DMS53 (cell line): ENCODE results near the gene CLEC5A.
"Not testable (repeated sequence)": the region's sequence is repeated elsewhere in the genome, so short reads cannot be mapped to it uniquely, and the experiment has no call there.

Experiments used
- DNase-seq: peaks from one replicate; lab custom pipeline; 2025; lab: John Stamatoyannopoulos, UW

The CLEC5A gene

GRCh38 chr7:141946796-141947195, at the start of gene CLEC5A:
CLEC5A (minus strand) TSS chr7:141946974; CDS start chr7:141946292, 682 bp downstream.
- no peak for DNase-seq

- DNase-seq, result no peak
Measured at GRCh38 chr7:141993354-141993753, 46.6 kb upstream of the CLEC5A start.

- DNase-seq, result no peak
Measured at GRCh38 chr7:141992688-141993087, 45.9 kb upstream of the CLEC5A start.

DNA sequence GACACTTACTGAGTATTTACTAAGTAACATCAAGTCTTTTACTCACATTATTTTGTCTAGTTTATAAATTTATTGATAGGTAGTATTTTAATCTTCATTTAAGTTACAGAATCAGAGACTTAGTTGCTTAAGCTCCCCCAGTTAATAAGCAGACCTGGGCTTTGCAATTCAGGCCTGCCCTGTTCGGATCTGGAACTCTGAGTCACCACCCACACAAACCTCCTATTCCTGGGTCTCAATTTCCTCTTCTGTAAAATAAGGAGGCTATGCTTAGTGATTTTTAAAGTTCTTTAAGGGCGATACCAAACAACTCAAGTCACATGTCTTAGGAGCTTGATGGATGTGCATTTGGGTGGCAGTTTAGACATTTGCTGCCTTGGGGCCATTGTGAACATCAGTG, 45.4 kb upstream of the CLEC5A start:
- DNase-seq, result no peak

- DNase-seq, result no peak
Measured at GRCh38 chr7:141991140-141991539, 44.4 kb upstream of the CLEC5A start.

DNA sequence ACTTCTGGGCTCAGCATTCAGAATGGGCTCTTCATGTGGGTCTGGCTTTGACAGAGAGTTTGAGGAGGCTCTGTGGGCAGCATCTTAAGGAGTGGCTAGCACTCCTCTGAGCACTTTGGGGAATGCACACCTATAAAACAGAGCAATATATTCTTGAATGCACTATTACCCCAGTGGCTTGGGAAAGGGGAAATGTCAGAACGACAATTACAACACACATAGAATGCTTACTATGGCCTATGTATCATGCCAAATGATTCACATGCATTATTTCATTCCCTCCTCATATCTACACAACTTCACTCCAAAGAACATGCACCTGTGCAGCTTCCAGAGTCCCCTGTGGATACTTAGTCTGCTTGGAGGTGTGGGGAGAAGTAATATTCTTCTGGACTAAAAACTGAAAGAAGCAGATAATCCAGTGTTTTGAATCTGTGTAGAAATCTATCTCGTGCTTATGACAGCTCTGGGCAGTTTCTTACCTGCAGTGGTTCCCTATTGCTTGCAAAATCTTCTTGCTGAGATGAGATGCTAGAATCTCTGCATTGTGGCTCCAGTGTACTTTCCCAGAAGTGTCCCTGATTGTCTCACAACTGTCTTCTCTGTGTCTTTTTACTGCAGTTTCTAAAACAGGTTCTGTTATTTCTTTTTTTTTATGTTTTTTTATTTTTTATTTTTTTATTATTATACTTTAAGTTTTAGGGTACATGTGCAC, 43.4 kb upstream of the CLEC5A start:
- no peak for DNase-seq

GRCh38 chr7:141987803-141988202, 41.0 kb upstream of the CLEC5A start:
- not testable (repeated sequence) for DNase-seq

DNA sequence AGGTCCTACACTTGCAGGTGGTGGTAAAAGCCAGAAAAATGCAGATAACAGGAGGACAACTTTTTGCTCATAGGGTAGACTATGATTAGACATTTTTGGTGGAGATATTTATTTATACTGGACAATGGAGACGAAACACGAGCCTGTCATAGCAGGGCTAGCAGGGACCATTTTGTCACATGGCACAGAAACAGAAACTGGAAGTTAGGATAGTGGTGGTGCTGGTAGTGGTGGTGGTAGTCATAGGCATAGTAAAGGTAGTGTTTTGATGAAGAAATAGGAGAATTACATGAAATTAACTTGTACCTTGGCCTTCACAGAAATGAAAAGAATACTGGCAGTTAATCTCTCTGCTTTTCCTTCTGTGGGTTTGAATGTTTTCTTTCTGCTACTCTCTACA, 40.1 kb upstream of the CLEC5A start:
- no peak for DNase-seq

- DNase-seq, result peak; percentile 41
Measured at GRCh38 chr7:141985926-141986325, 39.2 kb upstream of the CLEC5A start.

DNA sequence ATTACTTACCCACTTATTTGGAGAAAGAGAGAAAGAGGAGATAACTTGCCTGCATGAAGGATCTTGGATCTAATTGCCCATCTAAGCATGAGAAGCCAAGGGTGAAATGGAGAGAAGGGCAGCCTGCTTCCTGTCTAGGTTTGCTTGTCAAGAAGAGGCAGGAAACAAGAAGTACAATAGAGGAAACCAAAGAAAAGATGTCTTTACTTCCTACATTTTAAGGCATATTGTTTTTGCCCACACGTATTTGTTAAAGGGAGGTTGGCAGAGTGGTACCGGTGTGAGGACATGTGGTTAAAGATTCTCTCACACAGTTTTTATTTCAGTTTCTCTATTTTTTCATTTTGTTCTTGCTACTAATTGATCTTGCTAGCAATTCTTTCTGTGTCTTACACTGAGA, 32.8 kb upstream of the CLEC5A start:
- DNase-seq, result no peak

DNA sequence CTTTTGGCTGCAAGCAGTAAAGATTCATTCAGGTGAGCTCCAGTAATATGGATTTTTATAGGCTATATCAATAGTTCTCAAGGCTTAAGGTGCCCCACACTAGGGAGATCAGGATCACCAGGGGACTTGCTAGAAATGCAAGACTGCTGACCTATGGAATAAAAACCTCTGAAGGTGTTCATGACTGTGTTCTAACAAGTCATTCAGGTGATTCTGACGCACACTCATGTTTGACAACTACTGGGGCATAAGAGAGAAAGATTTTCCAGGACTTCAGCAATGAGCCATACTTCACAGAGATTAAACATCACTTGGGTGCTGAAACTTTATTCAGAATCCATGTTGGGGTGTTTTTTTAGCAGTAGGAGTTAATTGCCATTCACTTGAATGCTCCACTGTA, 31.6 kb upstream of the CLEC5A start:
- no peak for DNase-seq

GRCh38 chr7:141976524-141977245, 29.9 kb upstream of the CLEC5A start:
- DNase-seq, result no peak

- peak; percentile 88 for DNase-seq
Measured at GRCh38 chr7:141975806-141976523, 29.2 kb upstream of the CLEC5A start.

DNA sequence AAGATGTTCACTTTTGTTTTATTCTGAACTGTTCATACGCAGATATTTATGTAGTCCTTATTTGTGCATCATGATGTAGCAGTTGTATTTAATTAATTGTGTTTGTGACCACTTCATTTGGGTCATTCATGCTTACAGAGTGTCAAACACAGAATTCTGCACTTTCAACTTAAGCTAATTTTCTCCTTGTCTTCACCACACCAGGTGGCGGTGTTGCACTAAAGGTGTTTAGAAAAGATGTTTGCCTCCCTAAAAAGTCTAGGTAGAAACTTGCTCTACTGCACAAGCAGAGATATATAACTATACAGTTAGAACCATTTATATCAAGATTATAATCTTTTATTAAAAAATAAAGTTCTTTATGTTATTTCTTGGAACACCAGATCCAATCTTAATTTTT, 28.1 kb upstream of the CLEC5A start:
- DNase-seq, result peak; percentile 69

GRCh38 chr7:141973673-141974072, 26.9 kb upstream of the CLEC5A start, which contains the start of gene TAS2R38:
TAS2R38 (minus strand) TSS chr7:141973773; CDS start chr7:141973689, 84 bp downstream.
- no peak for DNase-seq

DNA sequence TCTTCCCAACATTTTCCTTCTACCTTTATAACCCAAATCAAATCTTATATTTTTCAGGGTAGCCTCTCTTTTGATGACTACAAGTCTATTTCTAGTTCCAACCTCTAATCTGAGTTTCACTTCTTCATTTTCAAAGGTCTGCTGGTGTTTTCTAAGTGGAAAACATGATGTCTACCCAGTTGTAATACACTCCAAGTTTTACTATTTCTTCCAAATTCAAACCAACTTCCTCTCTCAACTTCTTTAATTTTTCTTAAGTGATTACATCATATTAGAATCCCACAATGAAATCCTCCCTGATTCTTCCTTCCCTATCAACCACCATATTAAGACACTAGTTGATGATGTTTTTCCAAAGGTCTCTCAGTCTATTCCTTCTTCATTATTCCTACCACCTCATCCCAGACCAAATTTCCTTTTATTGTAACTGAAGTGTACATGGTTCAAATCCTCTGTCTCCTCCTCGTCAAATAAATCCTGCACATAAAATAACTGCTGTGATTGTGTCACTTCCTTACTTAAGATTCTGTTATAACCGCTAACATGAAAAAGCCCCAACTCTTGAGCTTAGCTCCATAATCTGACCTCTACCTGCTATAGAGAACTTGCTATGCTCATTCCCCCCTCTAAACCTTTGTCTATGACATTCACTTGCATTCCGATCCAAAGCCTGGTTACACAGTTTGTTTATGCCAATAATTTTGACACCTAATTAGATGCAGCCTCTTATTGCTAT, 14.1 kb upstream of the CLEC5A start:
- DNase-seq, result no peak

- no peak for DNase-seq
Measured at GRCh38 chr7:141956084-141956483, 9.3 kb upstream of the CLEC5A start.

DNA sequence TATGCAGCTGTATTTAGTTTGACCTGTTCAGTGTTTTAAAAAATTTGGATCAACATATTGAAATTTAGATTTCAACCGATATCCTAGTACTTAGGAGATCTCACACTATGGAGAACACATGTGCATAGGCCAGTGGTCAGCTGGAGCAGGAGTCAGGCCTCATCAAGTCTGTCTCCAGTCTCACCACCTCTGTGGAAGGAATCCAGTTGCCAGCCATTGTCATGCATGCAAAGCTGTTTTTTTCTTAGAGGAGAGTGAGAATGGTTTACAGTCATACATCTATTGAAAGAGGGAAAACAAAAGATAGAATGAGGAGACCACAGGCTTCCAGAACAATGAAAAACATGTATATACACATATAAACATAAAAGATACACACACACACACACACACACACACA, 7.6 kb upstream of the CLEC5A start:
- DNase-seq, result no peak

GRCh38 chr7:141952461-141952860, 5.7 kb upstream of the CLEC5A start:
- DNase-seq, result no peak

- no peak for DNase-seq
Measured at GRCh38 chr7:141950806-141951205, 4.0 kb upstream of the CLEC5A start.

- DNase-seq, result no peak
Measured at GRCh38 chr7:141949911-141950310, 3.1 kb upstream of the CLEC5A start.

- no peak for DNase-seq
Measured at GRCh38 chr7:141949451-141949850, 2.7 kb upstream of the CLEC5A start.
